Epidermal melanocyte (primary cell): ENCODE results near the gene IL1B.

Source experiments
- DNase-seq: peaks from one replicate; pipeline ENCODE4 v3.0.0; 2011; ENCODE audit warnings: low spot score; ENCODE audit not compliant: insufficient read length

The IL1B gene

DNA sequence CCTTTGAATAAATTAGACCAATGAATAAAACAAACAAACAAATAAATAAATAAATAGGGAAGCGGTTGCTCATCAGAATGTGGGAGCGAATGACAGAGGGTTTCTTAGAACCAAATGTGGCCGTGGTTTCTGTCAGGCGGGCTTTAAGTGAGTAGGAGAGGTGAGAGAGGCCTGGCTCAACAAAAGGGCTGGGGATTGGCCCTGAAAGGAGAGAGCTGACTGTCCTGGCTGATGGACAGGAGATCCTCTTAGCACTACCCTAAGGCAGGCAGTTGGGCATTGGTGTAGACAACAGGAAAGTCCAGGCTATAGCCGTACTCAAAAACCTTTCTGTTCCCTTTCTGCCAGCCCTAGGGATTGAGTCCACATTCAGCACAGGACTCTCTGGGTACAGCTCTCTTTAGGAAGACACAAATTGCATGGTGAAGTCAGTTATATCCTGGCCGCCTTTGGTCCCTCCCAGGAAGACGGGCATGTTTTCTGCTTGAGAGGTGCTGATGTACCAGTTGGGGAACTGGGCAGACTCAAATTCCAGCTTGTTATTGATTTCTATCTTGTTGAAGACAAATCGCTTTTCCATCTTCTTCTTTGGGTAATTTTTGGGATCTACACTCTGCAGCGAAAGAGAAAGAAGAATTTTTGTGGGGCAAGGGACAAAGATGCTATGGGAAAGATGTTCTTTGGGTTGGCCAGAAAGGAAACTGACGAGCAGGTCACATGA, 6.5 kb downstream of the IL1B start:
- no peak for DNase-seq

DNA sequence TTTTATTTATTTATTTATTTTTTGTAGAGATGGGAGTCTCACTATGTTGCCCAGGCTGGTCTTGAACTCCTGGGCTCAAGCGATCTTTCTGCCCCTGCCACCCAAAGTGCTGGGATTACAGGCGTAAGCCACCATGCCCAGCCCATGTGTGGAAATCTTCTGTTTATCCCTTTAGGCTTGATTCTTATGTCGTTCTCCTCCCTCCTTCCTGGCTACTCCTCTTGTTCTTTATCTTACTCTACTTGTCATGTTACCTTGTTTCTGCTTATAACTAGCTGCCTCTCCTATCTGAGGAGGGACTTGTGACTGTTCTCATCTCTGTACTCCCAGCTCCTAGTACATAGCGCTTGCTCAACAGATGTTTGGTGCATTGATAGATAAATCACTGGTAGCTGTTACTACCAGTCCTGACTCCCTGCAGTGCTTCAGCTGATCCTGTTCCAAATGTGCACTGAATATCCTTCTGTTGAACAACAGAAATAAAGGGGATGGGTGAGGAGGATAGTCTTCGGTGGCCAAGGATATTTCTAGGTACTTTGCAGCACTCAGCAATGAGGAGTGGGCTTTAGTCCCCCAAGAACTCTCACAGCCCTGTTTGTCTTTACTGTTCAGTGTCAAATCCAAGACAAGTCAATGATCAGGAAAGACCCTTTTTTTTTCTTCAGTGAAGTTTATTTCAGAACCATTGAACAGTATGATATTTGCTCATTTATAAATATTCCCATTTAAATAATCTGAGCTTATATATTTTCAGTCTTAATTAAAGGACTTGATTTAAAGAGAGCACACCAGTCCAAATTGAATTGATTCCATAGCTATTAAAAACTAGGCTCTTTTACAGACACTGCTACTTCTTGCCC, 7.2 kb downstream of the IL1B start:
- DNase-seq = no peak

GRCh38 chr2:112828251-112828691, 8.3 kb downstream of the IL1B start:
- no peak for DNase-seq

DNA sequence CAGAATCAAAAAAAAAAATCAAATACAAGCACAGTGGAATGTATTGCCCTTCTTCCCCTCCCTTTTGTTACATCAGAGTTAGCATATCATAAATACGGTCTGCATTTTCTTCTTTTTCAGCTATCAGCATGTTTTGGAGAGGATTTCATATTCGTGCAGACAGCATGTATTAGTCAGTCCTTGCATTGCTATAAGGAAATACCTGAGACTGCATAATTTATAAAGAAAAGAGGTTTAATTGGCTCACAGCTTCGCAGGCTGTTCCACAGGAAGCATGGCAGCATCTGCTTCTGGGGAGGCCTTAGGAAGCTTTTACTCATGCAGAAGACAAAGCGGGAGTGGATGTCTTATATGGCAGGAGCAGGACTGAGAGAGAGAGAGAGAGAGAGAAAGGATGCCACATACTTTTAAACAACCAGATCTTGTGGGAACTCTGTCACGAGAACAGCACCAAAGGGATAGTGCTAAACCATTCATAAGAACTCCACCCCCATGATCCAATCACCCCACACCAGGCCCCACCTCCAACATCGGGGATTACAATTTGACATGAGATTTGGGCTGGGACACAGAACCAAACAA, 8.9 kb downstream of the IL1B start:
- DNase-seq = no peak

GRCh38 chr2:112827009-112827408, 9.6 kb downstream of the IL1B start:
- no peak for DNase-seq

DNA sequence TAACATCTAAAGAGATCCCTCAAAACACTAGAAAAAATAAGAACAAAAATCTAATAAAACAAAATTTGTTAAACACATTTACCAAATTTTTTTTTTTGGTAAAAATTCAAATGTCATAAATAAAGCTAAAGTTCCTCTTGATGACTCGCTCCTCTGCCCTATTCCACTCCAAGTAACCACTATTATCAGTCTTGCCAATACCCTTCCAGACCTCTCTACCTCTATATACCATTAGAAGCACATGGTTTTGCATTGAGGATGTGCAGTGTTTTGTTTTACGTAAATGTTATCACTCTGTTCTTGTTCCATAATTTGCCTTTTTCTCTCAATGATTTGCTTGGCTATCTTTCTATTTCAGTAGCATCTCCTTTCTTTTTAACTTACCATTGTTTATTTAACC, 10.9 kb downstream of the IL1B start:
- DNase-seq = no peak

DNA sequence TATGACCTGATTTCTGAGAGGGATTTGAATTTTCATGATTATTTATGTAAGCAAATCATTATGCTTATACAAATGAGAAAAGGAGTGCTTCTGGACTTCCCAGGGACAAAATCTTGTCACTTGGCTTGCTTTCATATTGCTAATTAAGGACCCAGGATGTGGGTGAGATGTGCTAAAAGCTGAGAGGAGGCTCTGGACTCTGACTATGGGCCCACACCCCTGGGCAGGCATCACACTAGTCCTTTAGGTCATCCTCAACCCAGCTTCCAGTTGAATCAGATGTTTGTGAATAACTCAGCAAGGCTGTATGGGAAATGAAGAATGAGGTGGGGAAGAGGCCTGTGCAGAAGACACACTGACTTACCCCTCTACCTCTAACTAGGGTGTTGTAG, 11.9 kb downstream of the IL1B start:
- DNase-seq = no peak

DNA sequence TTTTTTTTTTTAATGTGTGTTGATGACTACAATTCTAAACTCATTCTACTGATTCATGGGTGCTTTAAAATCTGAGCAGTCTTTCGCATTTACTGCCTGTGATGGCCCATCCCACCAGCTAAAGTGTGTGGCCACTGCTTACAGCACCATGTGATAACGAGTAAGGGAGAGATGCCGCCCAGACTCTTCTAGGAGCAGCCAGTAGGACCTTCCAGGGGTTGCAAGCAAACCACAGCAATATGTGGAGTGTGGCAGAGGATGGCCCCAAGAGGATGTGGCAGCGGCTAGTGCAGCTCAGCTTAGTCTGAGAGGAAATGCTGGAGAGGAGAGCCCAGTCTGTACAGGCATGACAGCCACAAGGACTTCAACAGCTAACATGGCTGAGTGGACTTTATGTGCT, 14.9 kb downstream of the IL1B start:
- no peak for DNase-seq

GRCh38 chr2:112821142-112821541, 15.4 kb downstream of the IL1B start:
- DNase-seq = no peak

DNA sequence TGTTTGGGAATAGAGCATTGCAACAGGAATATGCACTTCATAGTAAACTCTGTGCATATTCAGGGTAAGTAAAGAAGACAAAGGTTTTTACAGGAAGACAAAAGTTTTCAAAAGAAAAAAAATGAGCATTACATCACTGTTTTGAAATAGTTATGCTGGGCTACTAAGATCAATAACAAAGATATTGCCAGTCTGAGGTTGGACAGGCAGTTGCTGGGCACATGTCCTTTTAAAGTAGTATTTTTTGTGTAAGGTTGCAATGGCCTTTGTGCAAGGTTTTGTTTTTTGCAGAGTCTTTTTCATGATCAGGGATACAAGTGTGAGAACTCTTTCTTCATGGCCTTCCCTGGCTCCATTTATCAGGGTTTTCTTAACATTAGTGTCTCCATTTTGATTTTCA, 16.2 kb downstream of the IL1B start:
- DNase-seq = no peak

DNA sequence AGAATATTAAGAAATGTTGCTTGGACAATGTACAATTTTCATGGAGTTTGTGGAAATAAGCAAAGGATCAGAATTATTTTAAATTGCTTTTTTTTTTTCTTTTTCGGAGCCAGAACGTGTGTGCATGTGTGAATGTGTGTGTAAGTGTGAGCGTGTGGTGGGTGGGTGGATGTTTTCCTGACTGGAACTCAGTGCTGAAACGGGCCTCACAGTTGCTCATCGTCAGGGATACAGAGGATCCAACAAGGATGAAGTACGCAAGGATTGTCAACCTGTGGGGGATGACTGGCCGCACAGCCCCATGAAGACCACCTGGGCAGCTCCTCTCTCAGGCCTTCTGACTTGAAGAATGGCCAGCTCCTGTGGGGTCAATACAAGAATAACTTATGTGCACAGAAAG, 17.5 kb downstream of the IL1B start:
- no peak for DNase-seq

- no peak for DNase-seq
Observed at GRCh38 chr2:112818094-112818902, 18.3 kb downstream of the IL1B start.

- DNase-seq = no peak
Observed at GRCh38 chr2:112817082-112817689, 19.4 kb downstream of the IL1B start.

DNA sequence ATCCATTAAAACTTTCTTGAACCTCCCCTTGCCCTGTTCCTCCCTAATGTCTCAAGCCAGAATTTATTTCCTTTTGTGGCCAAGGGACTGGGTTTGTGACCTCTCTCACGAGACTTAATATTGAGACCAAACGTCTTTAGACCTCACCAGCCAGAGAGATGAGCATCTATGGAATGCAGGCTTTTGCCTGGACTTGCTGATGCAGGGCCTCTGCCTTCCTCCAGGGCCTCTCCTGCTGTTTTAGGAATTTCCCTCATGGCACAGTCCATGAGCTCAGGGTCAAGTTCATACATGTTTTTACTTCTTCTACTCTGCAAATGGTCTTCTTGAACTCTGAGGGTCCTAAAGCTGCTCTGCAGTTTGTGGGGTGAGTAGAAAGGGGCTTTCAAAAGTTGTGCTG, 22.3 kb downstream of the IL1B start:
- no peak for DNase-seq

DNA sequence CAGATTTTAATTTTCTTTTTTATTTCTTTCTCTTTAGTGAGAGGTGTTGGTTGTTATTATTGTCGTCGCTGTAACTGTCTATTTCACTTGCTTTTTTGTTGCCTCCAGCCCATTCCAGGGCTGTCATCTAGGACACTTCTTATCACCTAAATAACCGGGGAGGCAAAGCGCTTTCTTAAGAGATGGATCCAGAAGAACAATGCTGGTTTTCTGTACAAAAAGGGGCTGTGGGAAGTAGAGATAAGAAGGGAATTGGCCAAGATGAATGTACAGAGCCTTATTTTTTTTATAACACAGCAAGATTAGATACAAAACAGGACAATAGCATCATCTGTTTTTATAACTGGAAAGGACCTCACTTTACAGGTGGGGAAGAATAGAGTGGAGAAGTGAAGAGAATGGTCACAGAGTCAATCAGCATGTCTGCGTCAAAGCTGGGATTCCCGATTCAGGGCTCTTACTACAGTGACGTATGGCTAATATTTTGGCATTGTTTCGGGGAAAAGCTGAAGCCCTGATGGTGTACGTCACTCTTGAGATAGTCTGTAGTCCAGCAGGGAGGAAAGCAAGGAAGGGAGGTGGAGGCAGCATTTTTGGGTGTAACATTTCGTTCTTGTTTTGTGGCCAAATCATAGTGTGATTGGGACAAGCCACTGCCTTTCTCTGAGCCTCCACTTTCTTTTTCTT, 23.2 kb downstream of the IL1B start:
- DNase-seq = no peak

DNA sequence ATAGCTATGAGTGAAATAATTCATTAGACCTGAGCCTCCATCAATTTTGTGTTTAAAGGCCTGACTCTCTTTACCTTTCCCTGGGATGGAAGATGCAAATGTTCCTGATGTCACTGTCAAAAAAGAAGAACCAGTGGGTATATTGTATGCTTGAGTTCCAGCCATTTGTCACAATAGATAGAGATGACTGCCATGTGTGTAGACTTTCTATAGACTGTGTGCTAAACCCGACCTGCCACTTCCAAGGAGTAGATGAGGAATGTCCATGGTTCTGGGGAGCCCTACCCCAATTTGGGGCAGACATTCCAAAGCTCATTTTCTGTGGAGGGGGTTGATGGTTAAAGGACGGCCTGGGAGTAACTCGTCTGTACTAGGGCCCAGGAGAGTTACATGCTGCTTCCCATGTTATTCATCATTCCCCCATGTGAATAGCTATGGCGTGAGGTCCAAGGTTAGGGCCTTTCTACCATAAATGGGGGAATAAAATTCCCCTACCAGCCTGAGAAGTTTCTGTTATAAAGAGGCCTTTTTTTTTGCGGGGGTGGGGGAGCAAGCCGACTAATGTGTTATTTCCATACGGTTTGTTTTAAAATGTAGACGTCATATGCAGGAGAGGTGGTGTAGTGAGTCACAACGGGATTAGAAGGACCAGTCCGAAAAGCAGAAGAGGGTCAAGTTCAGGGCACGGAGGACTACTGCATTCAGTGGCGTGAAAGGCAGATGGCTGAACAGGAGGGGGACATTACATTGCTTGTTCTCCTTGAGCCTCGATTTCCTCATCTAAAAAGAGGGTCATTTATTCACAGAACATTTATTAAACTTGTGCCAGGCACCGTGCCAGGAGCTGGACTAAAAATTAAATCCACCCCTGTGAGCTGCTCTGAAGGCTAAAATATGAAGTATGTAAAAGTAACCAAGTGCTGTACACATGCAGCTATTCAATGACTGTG, 24.0 kb downstream of the IL1B start:
- no peak for DNase-seq

- DNase-seq = no peak
Observed at GRCh38 chr2:112811841-112812306, 24.7 kb downstream of the IL1B start.

- DNase-seq = no peak
Observed at GRCh38 chr2:112811276-112811831, 25.2 kb downstream of the IL1B start.

DNA sequence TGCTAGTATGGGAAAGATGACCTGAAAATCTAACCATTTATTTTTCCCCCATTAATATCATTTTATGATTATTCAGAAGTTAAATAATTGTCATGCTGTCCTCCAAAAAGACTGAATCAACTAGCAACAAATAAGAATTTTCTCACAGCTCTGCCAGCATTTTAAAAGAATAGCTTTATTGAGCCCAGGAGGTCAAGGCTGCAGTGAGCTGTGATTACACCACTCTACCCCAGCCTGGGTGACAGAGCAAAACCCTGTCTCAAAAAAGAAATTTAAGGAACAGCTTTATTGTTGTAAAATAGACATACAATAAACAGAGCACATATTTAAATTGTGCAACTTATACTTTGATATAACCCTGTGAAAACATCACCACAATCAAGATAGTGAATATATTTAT, 27.5 kb downstream of the IL1B start:
- no peak for DNase-seq
